ENCODE results near the gene TNFAIP3. TPM values are rescaled to one million over a fixed set of nuclear protein-coding genes. Genes with fewer than 3 reads are reported as not detected.

TNFAIP3 gene
- total RNA-seq, 4 donors from 2014 or later = 14.4 to 36.2 (median 19.6) TPM

DNA sequence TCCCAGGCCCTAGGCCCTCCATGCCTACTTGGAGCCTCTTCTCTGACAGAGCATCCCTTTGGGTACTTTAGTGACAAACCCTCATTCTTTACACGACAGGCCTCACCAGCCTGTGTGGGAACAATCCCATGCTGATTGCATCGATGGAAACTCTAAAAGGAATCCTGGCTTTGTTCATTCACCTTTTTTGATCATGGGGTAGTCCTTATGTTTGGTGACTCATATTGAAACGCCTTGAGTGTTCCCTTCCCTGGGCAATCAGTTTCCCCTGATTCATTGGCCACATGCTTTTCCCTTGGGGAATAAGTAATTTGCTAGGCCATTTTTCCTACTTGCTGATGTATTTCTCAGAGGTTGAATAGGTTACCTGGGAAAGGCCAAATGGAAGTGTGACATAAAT lies 14.7 kb upstream of the TNFAIP3 start:
- Histone ChIP-seq H3K36me3 (no peaks in the 10 kb centered on the region), H3K4me3 (no peak overlapping the region), H3K9me3 (no peaks in the 10 kb centered on the region), H3K27me3 (no peaks in the 10 kb centered on the region), H3K4me1 (no peaks in the 10 kb centered on the region), H3K27ac (no peak overlapping the region)
- DNase-seq = no peak
- TF ChIP-seq, protein P1, sequence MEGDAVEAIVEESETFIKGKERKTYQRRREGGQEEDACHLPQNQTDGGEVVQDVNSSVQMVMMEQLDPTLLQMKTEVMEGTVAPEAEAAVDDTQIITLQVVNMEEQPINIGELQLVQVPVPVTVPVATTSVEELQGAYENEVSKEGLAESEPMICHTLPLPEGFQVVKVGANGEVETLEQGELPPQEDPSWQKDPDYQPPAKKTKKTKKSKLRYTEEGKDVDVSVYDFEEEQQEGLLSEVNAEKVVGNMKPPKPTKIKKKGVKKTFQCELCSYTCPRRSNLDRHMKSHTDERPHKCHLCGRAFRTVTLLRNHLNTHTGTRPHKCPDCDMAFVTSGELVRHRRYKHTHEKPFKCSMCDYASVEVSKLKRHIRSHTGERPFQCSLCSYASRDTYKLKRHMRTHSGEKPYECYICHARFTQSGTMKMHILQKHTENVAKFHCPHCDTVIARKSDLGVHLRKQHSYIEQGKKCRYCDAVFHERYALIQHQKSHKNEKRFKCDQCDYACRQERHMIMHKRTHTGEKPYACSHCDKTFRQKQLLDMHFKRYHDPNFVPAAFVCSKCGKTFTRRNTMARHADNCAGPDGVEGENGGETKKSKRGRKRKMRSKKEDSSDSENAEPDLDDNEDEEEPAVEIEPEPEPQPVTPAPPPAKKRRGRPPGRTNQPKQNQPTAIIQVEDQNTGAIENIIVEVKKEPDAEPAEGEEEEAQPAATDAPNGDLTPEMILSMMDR (IDR thresholded peaks at IDR 0.05) = no peak
- TF ChIP-seq POLR2A (IDR thresholded peaks at IDR 0.05) = no peak
- intact Hi-C loops (cut with DNase I; ENCODE audit: low total_unique reads) = no loop called here

DNA sequence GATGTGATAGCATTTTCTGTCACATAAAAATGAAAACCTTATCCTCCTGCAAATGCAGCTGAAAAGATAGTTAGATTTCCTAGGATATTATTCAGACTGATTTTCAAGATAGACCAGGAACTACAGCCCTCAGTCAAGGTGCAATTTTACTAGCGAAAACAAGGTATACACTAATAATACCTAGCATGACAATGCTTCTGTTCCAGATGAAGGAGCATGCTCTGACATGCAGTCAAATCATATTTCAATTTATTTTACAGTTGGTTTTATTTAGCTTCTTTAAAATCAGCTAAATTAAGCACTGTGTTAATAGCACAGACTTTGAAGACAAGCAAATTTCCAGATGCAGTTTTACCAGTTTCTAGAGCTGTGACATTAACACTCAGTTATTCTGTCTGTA lies 14.2 kb upstream of the TNFAIP3 start:
- Histone ChIP-seq H3K4me1 (no peaks in the 10 kb centered on the region), H3K27ac (no peak overlapping the region), H3K9me3 (no peaks in the 10 kb centered on the region), H3K36me3 (no peaks in the 10 kb centered on the region), H3K4me3 (no peak overlapping the region), H3K27me3 (no peaks in the 10 kb centered on the region)
- TF ChIP-seq POLR2A (IDR thresholded peaks at IDR 0.05) = no peak
- TF ChIP-seq, protein P1 (IDR thresholded peaks at IDR 0.05) = no peak
- intact Hi-C loops (cut with DNase I; ENCODE audit: low total_unique reads) = no loop called here
- no peak for DNase-seq

DNA sequence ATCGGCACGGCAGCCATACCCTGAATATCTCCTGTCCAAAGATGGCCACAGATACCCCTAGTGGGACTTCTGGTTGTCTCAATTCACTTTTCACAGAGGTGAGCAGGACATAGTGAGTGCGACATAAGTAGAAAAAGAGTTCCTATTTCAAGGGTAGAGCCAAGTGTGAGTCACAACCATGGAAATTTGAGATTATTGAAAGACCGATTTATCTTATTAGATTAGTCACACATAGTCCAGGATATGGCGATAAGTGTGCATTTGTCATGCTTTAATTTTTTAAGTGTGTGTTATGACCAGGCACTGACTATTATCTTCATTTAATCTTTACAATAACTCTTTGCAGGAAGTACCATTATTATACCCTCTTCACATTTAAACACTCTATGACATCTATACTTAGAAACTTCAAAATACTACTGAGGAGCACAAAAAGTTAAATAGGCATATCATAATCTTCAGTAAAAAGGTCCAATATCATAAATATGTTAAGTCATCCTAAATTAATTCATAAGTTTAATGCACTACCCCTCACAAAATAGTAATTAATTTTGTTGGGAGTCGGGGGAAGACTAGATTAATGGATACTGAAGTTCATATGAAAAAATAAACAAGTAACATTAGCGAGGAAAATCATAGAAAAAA lies 13.4 kb upstream of the TNFAIP3 start:
- Histone ChIP-seq H3K27me3 (no peaks in the 10 kb centered on the region), H3K9me3 (no peaks in the 10 kb centered on the region), H3K36me3 (no peaks in the 10 kb centered on the region), H3K27ac (no peak overlapping the region), H3K4me1 (no peaks in the 10 kb centered on the region), H3K4me3 (no peak overlapping the region)
- DNase-seq = no peak
- intact Hi-C loops (cut with DNase I; ENCODE audit: low total_unique reads) = no loop called here
- no peak for TF ChIP-seq POLR2A (IDR thresholded peaks at IDR 0.05)
- TF ChIP-seq, protein P1 (IDR thresholded peaks at IDR 0.05) = no peak

DNA sequence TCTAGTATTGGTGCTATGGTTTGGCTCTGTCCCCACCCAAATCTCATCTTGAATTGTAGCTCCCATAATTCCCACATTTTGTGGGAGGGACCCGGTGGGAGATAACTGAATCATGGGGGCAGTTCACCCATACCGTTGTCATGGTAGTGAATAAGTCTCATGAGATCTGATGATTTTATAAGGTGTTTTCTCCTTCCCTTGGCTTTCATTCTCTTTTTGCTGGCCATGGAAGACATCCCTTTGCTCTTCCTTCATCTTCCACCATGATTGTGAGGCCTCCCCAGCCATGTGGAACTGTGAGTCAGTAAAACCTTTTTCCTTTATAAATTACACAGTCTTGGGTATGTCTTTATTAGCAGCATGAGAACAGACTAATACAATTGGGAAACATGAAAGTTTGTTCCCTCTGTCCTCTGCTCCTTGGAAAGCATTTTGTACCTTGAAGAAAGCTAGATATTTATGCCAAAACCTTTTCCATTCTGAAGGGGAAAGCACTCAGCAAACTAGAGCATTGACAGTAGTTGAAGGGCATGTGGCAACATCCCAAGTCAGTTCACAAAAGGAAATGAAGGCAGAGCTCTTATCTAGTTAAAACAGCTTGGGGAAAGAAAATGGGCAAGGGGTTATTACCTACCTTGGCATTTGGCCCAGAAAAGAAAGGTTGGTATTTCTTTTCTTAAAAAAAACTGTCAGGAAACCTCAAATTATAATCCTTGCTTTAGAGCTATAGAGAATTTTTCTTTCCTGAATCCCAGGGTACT lies 10.7 kb upstream of the TNFAIP3 start:
- Histone ChIP-seq H3K9me3 (no peaks in the 10 kb centered on the region), H3K4me1 (no peaks in the 10 kb centered on the region), H3K27ac (no peak overlapping the region), H3K4me3 (no peak overlapping the region), H3K36me3 (no peaks in the 10 kb centered on the region), H3K27me3 (no peaks in the 10 kb centered on the region)
- intact Hi-C loops (cut with DNase I; ENCODE audit: low total_unique reads) = no loop called here
- TF ChIP-seq POLR2A (IDR thresholded peaks at IDR 0.05) = no peak
- TF ChIP-seq, protein P1 (IDR thresholded peaks at IDR 0.05) = no peak
- DNase-seq = no peak

DNA sequence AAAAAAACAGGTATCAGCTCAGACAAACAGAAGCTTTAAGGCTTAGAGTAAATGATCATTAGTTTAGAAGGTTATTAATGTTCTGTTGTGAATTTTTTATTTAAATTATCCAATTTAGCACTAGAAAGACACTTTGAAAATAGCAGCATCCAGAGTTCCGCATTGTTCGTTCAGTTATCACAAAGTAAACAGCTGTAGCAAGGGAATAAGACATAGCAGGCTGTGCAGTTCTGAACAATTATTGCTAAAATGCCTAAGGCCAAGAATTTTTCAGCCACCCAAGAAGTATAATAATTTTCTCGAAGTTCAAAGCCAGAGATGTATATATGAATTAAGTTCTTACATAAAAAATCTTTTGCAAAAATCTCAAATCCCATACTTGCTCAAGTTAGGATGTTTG lies 8.0 kb upstream of the TNFAIP3 start:
- DNase-seq = no peak
- TF ChIP-seq, protein P1 (IDR thresholded peaks at IDR 0.05) = no peak
- TF ChIP-seq POLR2A (IDR thresholded peaks at IDR 0.05) = no peak
- no peaks in the 10 kb centered on the region for H3K9me3 ChIP-seq
- intact Hi-C loops (cut with DNase I; ENCODE audit: low total_unique reads) = no loop called here
- no peaks in the 10 kb centered on the region for H3K36me3 ChIP-seq
- H3K27me3 ChIP-seq = no peaks in the 10 kb centered on the region
- no peak overlapping the region for H3K4me3 ChIP-seq
- no peaks in the 10 kb centered on the region for H3K4me1 ChIP-seq
- H3K27ac ChIP-seq = no peak overlapping the region

Measured in uterus (tissue), 4 donors.